PFSK-1 (cell line): Measurements from ENCODE around the gene SASH1.

ENCODE experiments used
- FOXP2 ChIP-seq: optimal IDR thresholded peaks from 2 replicates; pipeline ENCODE3; 2011; ENCODE audit warnings: borderline replicate concordance, control low read depth, inconsistent platforms; ENCODE audit not compliant: insufficient read depth; ENCODE audit errors: extremely low read length, extremely low read depth
- POLR2AphosphoS5 ChIP-seq: IDR thresholded peaks from 2 replicates; pipeline ENCODE4 v1.6.1; 2012; ENCODE audit warnings: low read depth, mild to moderate bottlenecking, control low read depth, low read length, moderate library complexity
- SIN3A ChIP-seq: IDR thresholded peaks from 2 replicates; pipeline ENCODE4 v1.6.1; 2012; ENCODE audit warnings: mild to moderate bottlenecking, low read length, moderate library complexity, borderline replicate concordance; ENCODE audit not compliant: insufficient read depth
- TF ChIP-seq, protein P1 (sequence below), 2 experiments: IDR thresholded peaks; 2 replicates each; pipeline versions ENCODE4 v1.6.1 to v1.8.0; 2011 to 2012; ENCODE audit warnings: low read depth in 2 of 2, low read length in 2 of 2, control low read depth in 1 of 2, inconsistent platforms in 1 of 2, mild to moderate bottlenecking in 1 of 2, moderate library complexity in 1 of 2; ENCODE audit not compliant: insufficient read depth in 1 of 2

DNA sequence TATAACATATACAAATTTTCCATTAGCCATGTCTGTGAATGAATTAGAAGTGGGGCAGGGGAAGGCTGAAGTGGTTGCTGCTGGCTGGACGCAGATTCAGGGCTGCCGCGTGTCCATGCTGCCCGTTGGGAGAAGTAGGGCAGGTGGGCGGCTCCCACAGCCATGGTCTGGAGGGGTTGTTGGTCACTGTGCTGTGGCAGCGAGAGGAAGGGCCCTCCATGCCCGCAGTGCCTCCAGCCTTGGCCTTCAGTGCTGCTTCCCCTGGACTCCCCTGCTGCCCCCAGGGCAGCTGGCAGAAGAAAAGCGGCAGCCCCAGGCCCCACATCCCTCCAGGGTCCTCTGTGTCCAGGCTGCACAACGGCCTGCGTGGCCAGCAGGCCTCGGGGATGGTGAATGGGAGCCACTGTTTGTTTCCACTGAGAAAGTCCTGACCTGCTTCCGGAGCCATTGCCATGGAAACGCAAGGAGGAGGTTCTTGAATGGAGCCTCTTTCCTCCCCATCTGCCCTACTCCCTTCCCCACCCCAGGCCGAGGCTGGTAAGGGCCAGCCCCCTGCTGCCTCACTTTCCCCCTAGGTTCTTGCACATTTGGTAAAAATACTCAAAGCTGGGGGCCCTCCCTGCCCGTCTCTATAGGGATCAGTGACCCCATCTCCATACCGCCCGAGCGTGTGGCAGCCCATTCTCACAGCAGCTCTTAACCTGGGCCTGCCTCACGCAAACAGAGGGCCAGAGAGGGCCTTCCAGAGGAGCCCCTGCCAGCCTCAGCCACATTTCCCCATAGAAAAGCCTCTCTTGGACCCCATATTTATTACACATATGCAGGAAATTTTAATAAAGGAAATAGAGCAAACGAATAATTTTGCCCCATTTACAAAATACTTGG, 113.3 kb downstream of the SASH1 start:
- TF ChIP-seq FOXP2 (no peak), POLR2AphosphoS5 (no peak), SIN3A (no peak)
- TF ChIP-seq, protein P1, sequence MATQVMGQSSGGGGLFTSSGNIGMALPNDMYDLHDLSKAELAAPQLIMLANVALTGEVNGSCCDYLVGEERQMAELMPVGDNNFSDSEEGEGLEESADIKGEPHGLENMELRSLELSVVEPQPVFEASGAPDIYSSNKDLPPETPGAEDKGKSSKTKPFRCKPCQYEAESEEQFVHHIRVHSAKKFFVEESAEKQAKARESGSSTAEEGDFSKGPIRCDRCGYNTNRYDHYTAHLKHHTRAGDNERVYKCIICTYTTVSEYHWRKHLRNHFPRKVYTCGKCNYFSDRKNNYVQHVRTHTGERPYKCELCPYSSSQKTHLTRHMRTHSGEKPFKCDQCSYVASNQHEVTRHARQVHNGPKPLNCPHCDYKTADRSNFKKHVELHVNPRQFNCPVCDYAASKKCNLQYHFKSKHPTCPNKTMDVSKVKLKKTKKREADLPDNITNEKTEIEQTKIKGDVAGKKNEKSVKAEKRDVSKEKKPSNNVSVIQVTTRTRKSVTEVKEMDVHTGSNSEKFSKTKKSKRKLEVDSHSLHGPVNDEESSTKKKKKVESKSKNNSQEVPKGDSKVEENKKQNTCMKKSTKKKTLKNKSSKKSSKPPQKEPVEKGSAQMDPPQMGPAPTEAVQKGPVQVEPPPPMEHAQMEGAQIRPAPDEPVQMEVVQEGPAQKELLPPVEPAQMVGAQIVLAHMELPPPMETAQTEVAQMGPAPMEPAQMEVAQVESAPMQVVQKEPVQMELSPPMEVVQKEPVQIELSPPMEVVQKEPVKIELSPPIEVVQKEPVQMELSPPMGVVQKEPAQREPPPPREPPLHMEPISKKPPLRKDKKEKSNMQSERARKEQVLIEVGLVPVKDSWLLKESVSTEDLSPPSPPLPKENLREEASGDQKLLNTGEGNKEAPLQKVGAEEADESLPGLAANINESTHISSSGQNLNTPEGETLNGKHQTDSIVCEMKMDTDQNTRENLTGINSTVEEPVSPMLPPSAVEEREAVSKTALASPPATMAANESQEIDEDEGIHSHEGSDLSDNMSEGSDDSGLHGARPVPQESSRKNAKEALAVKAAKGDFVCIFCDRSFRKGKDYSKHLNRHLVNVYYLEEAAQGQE (IDR thresholded peaks at IDR 0.05; ENCODE audit: insufficient read depth in 1 of 2, low read depth in 2 of 2, low read length in 2 of 2): no peak
